B cell (primary cell): ENCODE results near the gene EYS. TPM values are rescaled to one million over a fixed set of nuclear protein-coding genes. Genes with fewer than 3 reads are reported as not detected.

Experiments used
- ATAC-seq: fragments of 200-7000 bp; cut with Tn5 transposase; one replicate; pipeline ENCODE4 v1.10.0; 2021; ENCODE audit warnings: low read depth, mild to moderate bottlenecking, moderate number of reproducible peaks, moderate library complexity
- CTCF ChIA-PET: fragments of 350-600 bp; sonication (Branson Sonifier 250); formaldehyde crosslinking; loops from one replicate; lab custom pipeline; 2021; ENCODE audit warnings: antibody characterized with exemption, inconsistent platforms; lab: Charles Lee
- POLR2A ChIA-PET: fragments of 350-600 bp; sonication (Branson Sonifier 250); formaldehyde crosslinking; loops from one replicate; lab custom pipeline; 2021; ENCODE audit warnings: antibody characterized with exemption; lab: Charles Lee
- DNase-seq: peaks from one replicate; pipeline ENCODE4 v3.0.0; 2013
- H2AFZ ChIP-seq: 2 replicates; pipeline ENCODE4 v1.6.1; 2012; ENCODE audit warnings: mild to moderate bottlenecking, low read depth, low read length; ENCODE audit not compliant: insufficient read depth, poor library complexity, severe bottlenecking
- H3K27ac ChIP-seq, 2 donors: 1 replicate in 1 of 2; 2 replicates in 1 of 2; pipeline ENCODE4 v1.5.1; 2012 to 2013; ENCODE audit warnings: low read length in 2 of 2, mild to moderate bottlenecking in 2 of 2, moderate library complexity in 1 of 2
- H3K27me3 ChIP-seq, 4 experiments: fragments of 200-600 bp in 1 of 4; sonication (generic) in 1 of 4; replicated peaks in 1 of 4; 1 replicate in 2 of 4; 2 replicates in 2 of 4; pipeline versions ENCODE4 v1.6.1 to v1.7.0; 2013 to 2016; ENCODE audit warnings: low read length in 3 of 4, mild to moderate bottlenecking in 2 of 4, mixed read lengths in 1 of 4, moderate library complexity in 1 of 4; ENCODE audit not compliant: insufficient read depth in 4 of 4, control insufficient read depth in 3 of 4; ENCODE audit errors: control extremely low read depth in 1 of 4
- H3K36me3 ChIP-seq, 2 experiments: replicated peaks in 1 of 2; 1 replicate in 1 of 2; 2 replicates in 1 of 2; pipeline versions ENCODE4 v1.6.1 to v1.7.1; 2013; ENCODE audit warnings: low read length in 1 of 2; ENCODE audit not compliant: insufficient read depth in 2 of 2, control insufficient read depth in 1 of 2; ENCODE audit errors: control extremely low read depth in 1 of 2, extremely low read depth in 1 of 2
- H3K4me1 ChIP-seq, 2 donors: fragments of 200-600 bp in 1 of 2; sonication (generic) in 1 of 2; 1 replicate in 1 of 2; 2 replicates in 1 of 2; pipeline versions ENCODE4 v1.5.1 to v1.6.1; 2013 to 2017; ENCODE audit warnings: low read length in 2 of 2; ENCODE audit not compliant: control insufficient read depth in 2 of 2, insufficient read depth in 2 of 2
- H3K4me2 ChIP-seq: replicated peaks from 2 replicates; pipeline ENCODE3; 2012; ENCODE audit warnings: mild to moderate bottlenecking, low read depth, low read length; ENCODE audit not compliant: poor library complexity, severe bottlenecking
- H3K4me3 ChIP-seq, 5 experiments: fragments of 200-600 bp in 1 of 5; sonication (generic) in 1 of 5; 1 replicate in 3 of 5; 2 replicates in 2 of 5; pipeline versions ENCODE4 v1.5.1 to v1.7.0; 2011 to 2016; ENCODE audit warnings: low read length in 4 of 5, mild to moderate bottlenecking in 4 of 5, low read depth in 2 of 5, control low read depth in 1 of 5, moderate library complexity in 1 of 5; ENCODE audit not compliant: insufficient read depth in 1 of 5; ENCODE audit errors: control extremely low read depth in 1 of 5, extremely low read depth in 1 of 5
- H3K79me2 ChIP-seq: fragments of 200-600 bp; sonication (generic); one replicate; pipeline ENCODE4 v1.6.0; 2016; ENCODE audit warnings: low read length; ENCODE audit not compliant: control insufficient read depth, insufficient read depth
- H3K9ac ChIP-seq: fragments of 200-600 bp; sonication (generic); 2 replicates; pipeline ENCODE4 v1.6.1; 2017; ENCODE audit warnings: mild to moderate bottlenecking, low read length, moderate library complexity
- H3K9me3 ChIP-seq, 3 donors: one replicate each; pipeline versions ENCODE4 v1.6.1 to v1.7.1; 2013; ENCODE audit warnings: low read length in 2 of 3; ENCODE audit not compliant: control insufficient read depth in 2 of 3, insufficient read depth in 1 of 3; ENCODE audit errors: control extremely low read depth in 1 of 3
- H4K20me1 ChIP-seq: 2 replicates; pipeline ENCODE4 v1.6.0; 2012; ENCODE audit warnings: mild to moderate bottlenecking, low read length; ENCODE audit not compliant: insufficient read depth, control insufficient read depth, poor library complexity, severe bottlenecking
- H3K27ac Mint-ChIP-seq: one replicate; pipeline ENCODE4 v1.8.0; 2021; ENCODE audit warnings: mixed read lengths
- H3K27me3 Mint-ChIP-seq: one replicate; pipeline ENCODE4 v1.8.0; 2021; ENCODE audit warnings: mixed read lengths
- H3K4me1 Mint-ChIP-seq: one replicate; pipeline ENCODE4 v1.8.0; 2021; ENCODE audit warnings: mixed read lengths
- H3K4me3 Mint-ChIP-seq: one replicate; pipeline ENCODE4 v1.8.0; 2021; ENCODE audit warnings: mixed read lengths
- H3K9me3 Mint-ChIP-seq: one replicate; pipeline ENCODE4 v1.8.0; 2022; ENCODE audit warnings: mixed read lengths; ENCODE audit not compliant: insufficient read depth
- EZH2 ChIP-seq: IDR thresholded peaks from 2 replicates; pipeline ENCODE4 v1.6.1; 2012; ENCODE audit warnings: borderline replicate concordance, low read depth, mild to moderate bottlenecking, moderate library complexity, low read length; ENCODE audit not compliant: insufficient read depth, poor library complexity, severe bottlenecking
- WGBS: methylation state at CpG from one replicate; pipeline ENCODE4 v1.1.5; 2013; ENCODE audit warnings: missing lambda C conversion rate; ENCODE audit not compliant: insufficient coverage; 5-methylcytosine and 5-hydroxymethylcytosine counted together
- intact Hi-C: fragments of 100-400 bp; cut with micrococcal nuclease; formaldehyde crosslinking; loops from one replicate; pipeline ENCODE4 v1.10.0; 2022
- polyA plus RNA-seq: library from polyadenylated mRNA; depleted of rRNA; stranded (reverse); fragments of >200 nt; gene quantifications from 2 replicates; pipeline ENCODE4 v1.2.3, GENCODE V29; 2012
- total RNA-seq, 2 donors: library from RNA; stranded (reverse); fragments of 120-200 nt in 1 of 2; gene quantifications; 1 replicate in 1 of 2; 2 replicates in 1 of 2; pipeline versions ENCODE4 v1.2.3 to v1.2.4, GENCODE V29; 2013 to 2022
- TF ChIP-seq, protein P1 (sequence below): fragments of 200-600 bp; IDR thresholded peaks from one replicate; pipeline ENCODE4 v1.8.0; 2022; ENCODE audit warnings: antibody characterized with exemption, mild to moderate bottlenecking

The EYS gene
- total and polyA plus RNA-seq, 2 donors (not counting 1 experiment from before 2014, with no cell fraction given), result not detected

DNA sequence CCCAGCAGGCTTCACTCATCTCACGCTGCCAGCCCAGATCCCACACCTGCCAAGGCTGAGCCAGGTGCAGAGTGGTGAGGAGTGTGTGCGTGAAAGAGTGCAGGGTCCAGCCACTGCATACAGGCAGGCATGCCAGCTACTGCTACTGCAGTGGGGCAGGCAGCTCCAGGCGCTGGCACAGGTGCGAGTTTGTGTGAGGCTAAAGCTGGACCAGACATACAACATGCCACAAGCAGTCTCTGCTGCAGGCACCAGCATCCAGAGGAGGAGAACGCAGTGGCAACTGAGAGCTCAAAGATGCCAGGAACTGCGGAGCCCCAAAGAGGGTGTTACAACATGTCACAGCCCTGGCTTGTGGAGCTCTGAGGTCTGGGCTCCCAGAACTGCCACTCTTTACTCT is 149.8 kb downstream of the EYS start:
- no peaks in the 10 kb centered on the region for H3K79me2 ChIP-seq
- H3K4me2 ChIP-seq, result no peak overlapping the region
- no peaks in the 10 kb centered on the region for H3K4me1 ChIP-seq
- Mint-ChIP-seq H3K27me3 (no peaks in the 10 kb centered on the region), H3K27ac (no peak overlapping the region), H3K4me3 (no peak overlapping the region), H3K4me1 (no peaks in the 10 kb centered on the region), H3K9me3 (peaks cover 5% of the 10 kb centered on the region)
- H3K27ac ChIP-seq, result no peak overlapping the region
- intact Hi-C loops, result no loop called here
- H3K4me3 ChIP-seq, result no peak overlapping the region
- WGBS, result 86% methylated on average over 6 of the region's 6 CpGs
- no peaks in the 10 kb centered on the region for H3K36me3 ChIP-seq
- no peaks in the 10 kb centered on the region for H3K27me3 ChIP-seq
- DNase-seq, result no peak
- ChIA-PET POLR2A (no interaction called here), CTCF (no interaction called here)
- ATAC-seq, result no peak
- no peak overlapping the region for H3K9ac ChIP-seq
- H3K9me3 ChIP-seq, result peaks cover 0 to 17% (median 2%) of the 10 kb centered on the region in 3 donors
- no peak overlapping the region for H2AFZ ChIP-seq
- H4K20me1 ChIP-seq, result no peaks in the 10 kb centered on the region
- TF ChIP-seq, protein P1, sequence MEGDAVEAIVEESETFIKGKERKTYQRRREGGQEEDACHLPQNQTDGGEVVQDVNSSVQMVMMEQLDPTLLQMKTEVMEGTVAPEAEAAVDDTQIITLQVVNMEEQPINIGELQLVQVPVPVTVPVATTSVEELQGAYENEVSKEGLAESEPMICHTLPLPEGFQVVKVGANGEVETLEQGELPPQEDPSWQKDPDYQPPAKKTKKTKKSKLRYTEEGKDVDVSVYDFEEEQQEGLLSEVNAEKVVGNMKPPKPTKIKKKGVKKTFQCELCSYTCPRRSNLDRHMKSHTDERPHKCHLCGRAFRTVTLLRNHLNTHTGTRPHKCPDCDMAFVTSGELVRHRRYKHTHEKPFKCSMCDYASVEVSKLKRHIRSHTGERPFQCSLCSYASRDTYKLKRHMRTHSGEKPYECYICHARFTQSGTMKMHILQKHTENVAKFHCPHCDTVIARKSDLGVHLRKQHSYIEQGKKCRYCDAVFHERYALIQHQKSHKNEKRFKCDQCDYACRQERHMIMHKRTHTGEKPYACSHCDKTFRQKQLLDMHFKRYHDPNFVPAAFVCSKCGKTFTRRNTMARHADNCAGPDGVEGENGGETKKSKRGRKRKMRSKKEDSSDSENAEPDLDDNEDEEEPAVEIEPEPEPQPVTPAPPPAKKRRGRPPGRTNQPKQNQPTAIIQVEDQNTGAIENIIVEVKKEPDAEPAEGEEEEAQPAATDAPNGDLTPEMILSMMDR, result no peak
- TF ChIP-seq EZH2, result no peak

DNA sequence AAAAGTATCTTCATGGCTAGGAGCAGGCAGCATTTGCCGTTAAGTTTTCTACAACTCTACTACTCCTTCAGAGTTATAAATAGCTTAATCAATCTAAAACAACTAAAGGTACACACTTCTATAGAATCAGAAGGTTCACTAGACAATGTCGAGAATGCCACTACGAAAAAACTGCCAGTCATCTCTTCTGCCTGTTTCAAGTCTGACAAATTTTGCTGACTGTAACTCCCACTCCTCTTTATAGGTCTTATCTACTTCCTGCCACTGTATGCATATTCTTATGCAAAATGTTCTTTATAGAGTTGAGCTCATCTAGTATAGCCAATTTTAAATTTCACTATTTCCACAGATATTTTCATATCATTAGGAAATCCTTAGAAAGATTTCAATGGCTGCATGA is 160.1 kb downstream of the EYS start:
- no peak overlapping the region for H2AFZ ChIP-seq
- H3K4me2 ChIP-seq, result no peak overlapping the region
- Mint-ChIP-seq H3K4me1 (no peaks in the 10 kb centered on the region), H3K9me3 (no peaks in the 10 kb centered on the region), H3K4me3 (no peak overlapping the region), H3K27ac (no peak overlapping the region), H3K27me3 (no peaks in the 10 kb centered on the region)
- WGBS, result 0% methylated on average over 1 of the region's 3 CpGs
- intact Hi-C loops, result no loop called here
- H3K9ac ChIP-seq, result no peak overlapping the region
- POLR2A ChIA-PET, result no interaction called here
- no peaks in the 10 kb centered on the region for H3K9me3 ChIP-seq
- no peaks in the 10 kb centered on the region for H3K4me1 ChIP-seq
- no peak overlapping the region for H3K27ac ChIP-seq
- H3K36me3 ChIP-seq, result no peaks in the 10 kb centered on the region
- H3K4me3 ChIP-seq, result no peak overlapping the region
- ATAC-seq, result no peak
- H3K27me3 ChIP-seq, result no peaks in the 10 kb centered on the region
- DNase-seq, result no peak
- H3K79me2 ChIP-seq, result no peaks in the 10 kb centered on the region
- H4K20me1 ChIP-seq, result no peaks in the 10 kb centered on the region
- TF ChIP-seq EZH2, result no peak
- CTCF ChIA-PET, result no interaction called here
